NT2/D1 (cell line): ENCODE measurements around the gene PKP1.

Experiments used
- SUZ12 ChIP-seq: IDR thresholded peaks from 2 replicates; pipeline ENCODE4 v1.6.1; 2011; ENCODE audit not compliant: insufficient read length, insufficient read depth; ENCODE audit errors: extremely low read depth
- YY1 ChIP-seq: IDR thresholded peaks from 2 replicates; pipeline ENCODE4 v1.6.1; 2011; ENCODE audit not compliant: insufficient read length, insufficient read depth
- ZNF274 ChIP-seq: IDR thresholded peaks from 2 replicates; pipeline ENCODE4 v1.6.1; 2011; ENCODE audit warnings: mild to moderate bottlenecking, low read depth, low read length

DNA sequence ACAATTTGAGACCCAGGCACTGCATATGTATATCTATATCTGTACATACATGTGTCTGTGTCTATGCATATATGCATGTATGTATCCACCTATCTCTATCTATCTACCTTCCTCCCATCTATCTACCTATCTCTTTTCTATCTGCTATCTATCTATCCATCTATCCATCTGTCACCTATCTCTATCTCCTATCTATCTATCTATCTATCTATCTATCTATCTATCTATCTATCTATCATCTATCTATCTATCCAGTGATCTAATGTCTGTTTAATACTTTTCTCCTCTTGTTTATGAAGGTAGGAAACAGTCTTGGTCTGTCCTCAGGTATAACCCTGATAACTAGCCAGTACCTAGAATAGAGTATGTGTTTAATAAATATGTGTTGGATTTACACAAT, 68.3 kb downstream of the PKP1 start:
- no peak for TF ChIP-seq ZNF274
- TF ChIP-seq SUZ12, result no peak
- no peak for TF ChIP-seq YY1
